Measurements from ENCODE around the gene MXRA8. TPM values are rescaled to one million over a fixed set of nuclear protein-coding genes. Genes with fewer than 3 reads are reported as not detected.

MXRA8 gene
- total and polyA plus RNA-seq, 4 donors = 38.5 to 213 (median 66.9) TPM

DNA sequence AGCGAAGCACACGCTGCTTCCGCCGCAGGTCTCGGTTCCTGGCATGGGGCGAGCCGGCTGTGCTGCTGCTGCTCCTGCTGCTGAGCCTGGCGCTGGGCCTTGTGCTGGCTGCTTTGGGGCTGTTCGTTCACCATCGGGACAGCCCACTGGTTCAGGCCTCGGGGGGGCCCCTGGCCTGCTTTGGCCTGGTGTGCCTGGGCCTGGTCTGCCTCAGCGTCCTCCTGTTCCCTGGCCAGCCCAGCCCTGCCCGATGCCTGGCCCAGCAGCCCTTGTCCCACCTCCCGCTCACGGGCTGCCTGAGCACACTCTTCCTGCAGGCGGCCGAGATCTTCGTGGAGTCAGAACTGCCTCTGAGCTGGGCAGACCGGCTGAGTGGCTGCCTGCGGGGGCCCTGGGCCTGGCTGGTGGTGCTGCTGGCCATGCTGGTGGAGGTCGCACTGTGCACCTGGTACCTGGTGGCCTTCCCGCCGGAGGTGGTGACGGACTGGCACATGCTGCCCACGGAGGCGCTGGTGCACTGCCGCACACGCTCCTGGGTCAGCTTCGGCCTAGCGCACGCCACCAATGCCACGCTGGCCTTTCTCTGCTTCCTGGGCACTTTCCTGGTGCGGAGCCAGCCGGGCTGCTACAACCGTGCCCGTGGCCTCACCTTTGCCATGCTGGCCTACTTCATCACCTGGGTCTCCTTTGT, 24.7 kb downstream of the MXRA8 start:
- H3K4me3 ChIP-seq = no peak overlapping the region
- DNase-seq (no peak), ATAC-seq (ENCODE audit: insufficient read depth, low FRiP score) (no peak)
- H3K36me3 ChIP-seq (ENCODE audit: control insufficient read depth in 4 of 4, insufficient read depth in 4 of 4, low read length in 4 of 4) = peaks cover 0 to 34% (median 6%) of the 10 kb centered on the region in 4 donors
- H3K9ac ChIP-seq (ENCODE audit: insufficient read depth in 1 of 2, low read length in 2 of 2) = no peak overlapping the region
- peaks cover 0 to 2% (median 0%) of the 10 kb centered on the region in 5 donors for H3K4me1 ChIP-seq (ENCODE audit: control insufficient read depth in 5 of 5, insufficient read depth in 5 of 5, low read length in 5 of 5)
- H3K9me3 ChIP-seq (ENCODE audit: control insufficient read depth in 4 of 4, insufficient read depth in 3 of 4, low read length in 3 of 4) = peaks cover 0 to 5% (median 0%) of the 10 kb centered on the region in 4 donors
- WGBS, 2 donors = 88% methylated on average over 36 of the region's 36 CpGs
- no peaks in the 10 kb centered on the region for H3K27me3 ChIP-seq (ENCODE audit: control insufficient read depth in 3 of 3, insufficient read depth in 3 of 3, low read length in 2 of 3)
- no peak overlapping the region for H3K27ac ChIP-seq (ENCODE audit: low read depth in 1 of 2, low read length in 1 of 2)
- no peak for TF ChIP-seq CTCF (IDR thresholded peaks at IDR 0.05; ENCODE audit: control extremely low read depth, extremely low read depth)

DNA sequence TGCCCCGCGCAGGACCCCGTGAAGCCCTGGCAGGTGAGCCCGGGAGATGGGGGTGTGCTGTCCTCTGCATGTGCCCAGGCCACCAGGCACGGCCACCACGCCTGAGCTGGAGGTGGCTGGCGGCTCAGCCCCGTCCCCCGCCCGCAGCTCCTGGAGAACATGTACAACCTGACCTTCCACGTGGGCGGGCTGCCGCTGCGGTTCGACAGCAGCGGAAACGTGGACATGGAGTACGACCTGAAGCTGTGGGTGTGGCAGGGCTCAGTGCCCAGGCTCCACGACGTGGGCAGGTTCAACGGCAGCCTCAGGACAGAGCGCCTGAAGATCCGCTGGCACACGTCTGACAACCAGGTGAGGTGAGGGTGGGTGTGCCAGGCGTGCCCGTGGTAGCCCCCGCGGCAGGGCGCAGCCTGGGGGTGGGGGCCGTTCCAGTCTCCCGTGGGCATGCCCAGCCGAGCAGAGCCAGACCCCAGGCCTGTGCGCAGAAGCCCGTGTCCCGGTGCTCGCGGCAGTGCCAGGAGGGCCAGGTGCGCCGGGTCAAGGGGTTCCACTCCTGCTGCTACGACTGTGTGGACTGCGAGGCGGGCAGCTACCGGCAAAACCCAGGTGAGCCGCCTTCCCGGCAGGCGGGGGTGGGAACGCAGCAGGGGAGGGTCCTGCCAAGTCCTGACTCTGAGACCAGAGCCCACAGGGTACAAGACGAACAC, 25.4 kb downstream of the MXRA8 start:
- H3K4me1 ChIP-seq (ENCODE audit: control insufficient read depth in 5 of 5, insufficient read depth in 5 of 5, low read length in 5 of 5) = peaks cover 0 to 2% (median 0%) of the 10 kb centered on the region in 5 donors
- H3K27ac ChIP-seq (ENCODE audit: low read depth in 1 of 2, low read length in 1 of 2) = no peak overlapping the region
- H3K4me3 ChIP-seq = no peak overlapping the region
- peak; percentile 23 for ATAC-seq (ENCODE audit: insufficient read depth, low FRiP score)
- DNase-seq = no peak
- WGBS, 2 donors = 73 to 84% methylated on average over 48 of the region's 48 CpGs
- no peaks in the 10 kb centered on the region for H3K27me3 ChIP-seq (ENCODE audit: control insufficient read depth in 3 of 3, insufficient read depth in 3 of 3, low read length in 2 of 3)
- no peak for TF ChIP-seq CTCF (IDR thresholded peaks at IDR 0.05; ENCODE audit: control extremely low read depth, extremely low read depth)
- peaks cover 0 to 35% (median 3%) of the 10 kb centered on the region in 4 donors for H3K36me3 ChIP-seq (ENCODE audit: control insufficient read depth in 4 of 4, insufficient read depth in 4 of 4, low read length in 4 of 4)
- H3K9ac ChIP-seq (ENCODE audit: insufficient read depth in 1 of 2, low read length in 2 of 2) = no peak overlapping the region
- peaks cover 0 to 5% (median 0%) of the 10 kb centered on the region in 4 donors for H3K9me3 ChIP-seq (ENCODE audit: control insufficient read depth in 4 of 4, insufficient read depth in 3 of 4, low read length in 3 of 4)

GRCh38 chr1:1332031-1332755, 26.2 kb downstream of the MXRA8 start:
- WGBS, 2 donors = 84 to 89% methylated on average over 57 of the region's 57 CpGs
- H3K27me3 ChIP-seq (ENCODE audit: control insufficient read depth in 3 of 3, insufficient read depth in 3 of 3, low read length in 2 of 3) = no peaks in the 10 kb centered on the region
- no peak overlapping the region for H3K27ac ChIP-seq (ENCODE audit: low read depth in 1 of 2, low read length in 1 of 2)
- H3K4me1 ChIP-seq (ENCODE audit: control insufficient read depth in 5 of 5, insufficient read depth in 5 of 5, low read length in 5 of 5) = peaks cover 0 to 4% (median 0%) of the 10 kb centered on the region in 5 donors
- no peak for ATAC-seq (ENCODE audit: insufficient read depth, low FRiP score)
- no peak for TF ChIP-seq CTCF (IDR thresholded peaks at IDR 0.05; ENCODE audit: control extremely low read depth, extremely low read depth)
- no peak overlapping the region for H3K9ac ChIP-seq (ENCODE audit: insufficient read depth in 1 of 2, low read length in 2 of 2)
- peaks cover 0 to 5% (median 0%) of the 10 kb centered on the region in 4 donors for H3K9me3 ChIP-seq (ENCODE audit: control insufficient read depth in 4 of 4, insufficient read depth in 3 of 4, low read length in 3 of 4)
- no peak for DNase-seq
- H3K4me3 ChIP-seq = no peak overlapping the region
- H3K36me3 ChIP-seq (ENCODE audit: control insufficient read depth in 4 of 4, insufficient read depth in 4 of 4, low read length in 4 of 4) = peaks cover 0 to 36% (median 3%) of the 10 kb centered on the region in 4 donors

Measured in lung (tissue), 12 donors.